ENCODE measurements around the gene CDH18.
"Not testable (repeated sequence)": the region's sequence is repeated elsewhere in the genome, so short reads cannot be mapped to it uniquely, and the experiment has no call there.

CDH18 gene

DNA sequence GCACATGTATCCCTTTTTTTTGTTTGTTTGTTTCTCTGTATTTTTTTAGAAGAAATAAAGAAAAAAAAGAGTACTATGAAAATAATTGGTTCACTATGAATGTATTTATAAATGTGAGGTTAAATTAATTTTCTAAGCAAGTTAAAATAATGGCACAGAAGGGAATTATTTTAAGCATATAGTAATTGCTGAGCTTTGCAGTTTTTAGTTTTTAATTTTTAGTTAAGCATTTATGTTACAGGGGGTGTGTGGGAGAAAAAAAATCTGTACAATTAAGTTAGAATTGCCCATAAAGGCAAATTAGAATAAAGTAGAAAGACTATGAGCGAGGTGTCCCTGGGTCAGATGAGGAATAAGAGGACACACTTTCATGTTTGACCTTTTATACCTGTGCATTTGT is 152.6 kb downstream of the CDH18 start:
- Histone ChIP-seq H3F3A (ENCODE audit: insufficient read depth) (no peaks in the 10 kb centered on the region), H2AFZ (ENCODE audit: low read depth, low read length, severe bottlenecking) (no peak overlapping the region), H3K27me3 (ENCODE audit: low read length) (no peaks in the 10 kb centered on the region), H3K4me3 (ENCODE audit: insufficient read depth, low read length, poor library complexity, severe bottlenecking) (no peak overlapping the region), H3K9ac (ENCODE audit: low read length) (no peak overlapping the region), H3K27ac (ENCODE audit: low read depth, low read length) (no peak overlapping the region), H3K36me3 (ENCODE audit: low read length) (no peaks in the 10 kb centered on the region), H4K20me1 (ENCODE audit: low read depth, low read length) (no peaks in the 10 kb centered on the region), H3K4me2 (ENCODE audit: low read depth, low read length, poor library complexity, severe bottlenecking) (no peak overlapping the region), H3K79me2 (ENCODE audit: insufficient read depth, low read length) (no peaks in the 10 kb centered on the region), H3K9me3 (ENCODE audit: insufficient read depth, low read length) (no peaks in the 10 kb centered on the region), H3K9me2 (replicated peaks; ENCODE audit: insufficient read depth, low read length) (no peaks in the 10 kb centered on the region)
- TF ChIP-seq EZH2phosphoT487 (conservative IDR thresholded peaks at IDR 0.05; ENCODE audit: low read length): no peak
- TF ChIP-seq, protein P1, sequence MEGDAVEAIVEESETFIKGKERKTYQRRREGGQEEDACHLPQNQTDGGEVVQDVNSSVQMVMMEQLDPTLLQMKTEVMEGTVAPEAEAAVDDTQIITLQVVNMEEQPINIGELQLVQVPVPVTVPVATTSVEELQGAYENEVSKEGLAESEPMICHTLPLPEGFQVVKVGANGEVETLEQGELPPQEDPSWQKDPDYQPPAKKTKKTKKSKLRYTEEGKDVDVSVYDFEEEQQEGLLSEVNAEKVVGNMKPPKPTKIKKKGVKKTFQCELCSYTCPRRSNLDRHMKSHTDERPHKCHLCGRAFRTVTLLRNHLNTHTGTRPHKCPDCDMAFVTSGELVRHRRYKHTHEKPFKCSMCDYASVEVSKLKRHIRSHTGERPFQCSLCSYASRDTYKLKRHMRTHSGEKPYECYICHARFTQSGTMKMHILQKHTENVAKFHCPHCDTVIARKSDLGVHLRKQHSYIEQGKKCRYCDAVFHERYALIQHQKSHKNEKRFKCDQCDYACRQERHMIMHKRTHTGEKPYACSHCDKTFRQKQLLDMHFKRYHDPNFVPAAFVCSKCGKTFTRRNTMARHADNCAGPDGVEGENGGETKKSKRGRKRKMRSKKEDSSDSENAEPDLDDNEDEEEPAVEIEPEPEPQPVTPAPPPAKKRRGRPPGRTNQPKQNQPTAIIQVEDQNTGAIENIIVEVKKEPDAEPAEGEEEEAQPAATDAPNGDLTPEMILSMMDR (IDR thresholded peaks at IDR 0.05; ENCODE audit: insufficient read depth, low read length, poor library complexity, severe bottlenecking): no peak

DNA sequence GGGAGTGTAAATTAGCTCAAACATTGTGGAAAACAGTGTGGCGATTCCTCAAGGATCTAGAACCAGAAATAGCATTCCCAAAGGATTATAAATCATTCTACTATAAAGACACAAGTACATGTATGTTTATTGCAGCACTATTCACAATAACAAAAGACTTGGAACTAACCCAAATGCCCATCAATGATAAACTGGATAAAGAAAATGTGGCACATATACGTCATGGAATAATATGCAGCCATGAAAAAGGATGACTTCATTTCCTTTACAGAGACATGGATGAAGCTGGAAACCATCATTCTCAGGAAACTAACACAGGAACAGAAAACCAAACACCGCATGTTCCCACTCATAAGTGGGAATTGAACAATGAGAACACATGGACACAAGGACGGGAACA is 175.3 kb downstream of the CDH18 start:
- not testable (repeated sequence) for H3K9me3 ChIP-seq (ENCODE audit: insufficient read depth, low read length); H3K79me2 ChIP-seq (ENCODE audit: insufficient read depth, low read length); H3K9ac ChIP-seq (ENCODE audit: low read length); H4K20me1 ChIP-seq (ENCODE audit: low read depth, low read length); H3K27me3 ChIP-seq (ENCODE audit: low read length); H3K9me2 ChIP-seq (replicated peaks; ENCODE audit: insufficient read depth, low read length); H3K4me3 ChIP-seq (ENCODE audit: insufficient read depth, low read length, poor library complexity, severe bottlenecking); H3K4me2 ChIP-seq (ENCODE audit: low read depth, low read length, poor library complexity, severe bottlenecking); H3K27ac ChIP-seq (ENCODE audit: low read depth, low read length); H2AFZ ChIP-seq (ENCODE audit: low read depth, low read length, severe bottlenecking); H3K36me3 ChIP-seq (ENCODE audit: low read length); H3F3A ChIP-seq (ENCODE audit: insufficient read depth)

DNA sequence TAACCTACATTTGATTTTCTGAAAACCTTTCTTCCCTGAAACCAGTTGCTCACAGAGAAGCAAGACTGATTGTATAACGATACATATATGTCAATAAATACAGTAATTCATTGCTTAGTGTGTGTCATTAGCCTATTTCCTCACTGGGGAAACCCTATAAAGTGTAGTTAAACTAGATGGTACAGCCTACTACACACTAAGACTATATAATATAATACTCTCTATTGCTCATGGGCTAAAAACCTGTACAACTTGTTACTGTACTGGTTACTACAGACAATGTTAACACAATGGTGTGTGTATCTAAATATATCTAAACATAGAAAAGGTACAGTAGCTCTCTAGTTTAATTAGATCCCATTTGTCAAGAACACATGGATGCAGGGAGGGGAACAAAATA is 181.2 kb downstream of the CDH18 start:
- Histone ChIP-seq H3K9ac (ENCODE audit: low read length) (no peak overlapping the region), H3K9me3 (ENCODE audit: insufficient read depth, low read length) (no peaks in the 10 kb centered on the region)
- TF ChIP-seq, protein P1 (IDR thresholded peaks at IDR 0.05; ENCODE audit: insufficient read depth, low read length, poor library complexity, severe bottlenecking): no peak
- TF ChIP-seq EZH2phosphoT487 (conservative IDR thresholded peaks at IDR 0.05; ENCODE audit: low read length): no peak

DNA sequence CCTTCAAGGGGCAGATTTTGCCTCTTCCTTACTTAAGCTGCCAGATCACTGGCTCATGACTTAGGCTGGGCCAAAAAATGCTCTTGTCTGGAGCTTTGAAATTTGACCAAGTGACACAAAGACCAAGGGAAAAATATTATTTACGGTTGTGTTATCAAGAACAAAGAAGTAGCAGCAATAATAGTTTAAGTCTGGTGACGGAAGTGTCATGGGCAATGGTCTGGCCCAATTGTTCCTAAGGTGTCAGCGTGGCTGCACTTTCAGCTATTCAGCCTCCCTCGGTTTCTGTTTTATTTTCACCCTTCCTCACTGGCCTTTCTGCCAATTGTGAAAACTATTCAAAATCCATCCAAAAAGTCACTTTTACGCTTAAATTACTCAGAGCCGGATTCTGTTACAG is 185.3 kb downstream of the CDH18 start:
- H3K9me2 ChIP-seq (replicated peaks; ENCODE audit: insufficient read depth, low read length): no peaks in the 10 kb centered on the region
- no peaks in the 10 kb centered on the region for H3F3A ChIP-seq (ENCODE audit: insufficient read depth)
- no peaks in the 10 kb centered on the region for H3K9me3 ChIP-seq (ENCODE audit: insufficient read depth, low read length)
- no peak overlapping the region for H2AFZ ChIP-seq (ENCODE audit: low read depth, low read length, severe bottlenecking)
- no peaks in the 10 kb centered on the region for H3K27me3 ChIP-seq (ENCODE audit: low read length)
- no peaks in the 10 kb centered on the region for H3K36me3 ChIP-seq (ENCODE audit: low read length)
- H3K79me2 ChIP-seq (ENCODE audit: insufficient read depth, low read length): no peaks in the 10 kb centered on the region
- H4K20me1 ChIP-seq (ENCODE audit: low read depth, low read length): no peaks in the 10 kb centered on the region
- no peak overlapping the region for H3K9ac ChIP-seq (ENCODE audit: low read length)
- no peak overlapping the region for H3K4me2 ChIP-seq (ENCODE audit: low read depth, low read length, poor library complexity, severe bottlenecking)
- H3K4me3 ChIP-seq (ENCODE audit: insufficient read depth, low read length, poor library complexity, severe bottlenecking): no peak overlapping the region
- H3K27ac ChIP-seq (ENCODE audit: low read depth, low read length): no peak overlapping the region
- TF ChIP-seq EZH2phosphoT487 (conservative IDR thresholded peaks at IDR 0.05; ENCODE audit: low read length): no peak

More for the DNA sequence above, 181.2 kb downstream of the CDH18 start:
- no peaks in the 10 kb centered on the region for H3K36me3 ChIP-seq (ENCODE audit: low read length)
- no peak overlapping the region for H3K27ac ChIP-seq (ENCODE audit: low read depth, low read length)
- no peaks in the 10 kb centered on the region for H3K9me2 ChIP-seq (replicated peaks; ENCODE audit: insufficient read depth, low read length)
- H3K27me3 ChIP-seq (ENCODE audit: low read length): no peaks in the 10 kb centered on the region
- peak overlapping the region; percentile 5 for H2AFZ ChIP-seq (ENCODE audit: low read depth, low read length, severe bottlenecking)
- no peak overlapping the region for H3K4me2 ChIP-seq (ENCODE audit: low read depth, low read length, poor library complexity, severe bottlenecking)
- no peak overlapping the region for H3K4me3 ChIP-seq (ENCODE audit: insufficient read depth, low read length, poor library complexity, severe bottlenecking)
- no peaks in the 10 kb centered on the region for H3F3A ChIP-seq (ENCODE audit: insufficient read depth)
- H4K20me1 ChIP-seq (ENCODE audit: low read depth, low read length): no peaks in the 10 kb centered on the region
- no peaks in the 10 kb centered on the region for H3K79me2 ChIP-seq (ENCODE audit: insufficient read depth, low read length)

Data from SU-DHL-6 (cell line).